ENCODE measurements around the gene IGF2R.
"Not testable (repeated sequence)": the region's sequence is repeated elsewhere in the genome, so short reads cannot be mapped to it uniquely, and the experiment has no call there.

DNA sequence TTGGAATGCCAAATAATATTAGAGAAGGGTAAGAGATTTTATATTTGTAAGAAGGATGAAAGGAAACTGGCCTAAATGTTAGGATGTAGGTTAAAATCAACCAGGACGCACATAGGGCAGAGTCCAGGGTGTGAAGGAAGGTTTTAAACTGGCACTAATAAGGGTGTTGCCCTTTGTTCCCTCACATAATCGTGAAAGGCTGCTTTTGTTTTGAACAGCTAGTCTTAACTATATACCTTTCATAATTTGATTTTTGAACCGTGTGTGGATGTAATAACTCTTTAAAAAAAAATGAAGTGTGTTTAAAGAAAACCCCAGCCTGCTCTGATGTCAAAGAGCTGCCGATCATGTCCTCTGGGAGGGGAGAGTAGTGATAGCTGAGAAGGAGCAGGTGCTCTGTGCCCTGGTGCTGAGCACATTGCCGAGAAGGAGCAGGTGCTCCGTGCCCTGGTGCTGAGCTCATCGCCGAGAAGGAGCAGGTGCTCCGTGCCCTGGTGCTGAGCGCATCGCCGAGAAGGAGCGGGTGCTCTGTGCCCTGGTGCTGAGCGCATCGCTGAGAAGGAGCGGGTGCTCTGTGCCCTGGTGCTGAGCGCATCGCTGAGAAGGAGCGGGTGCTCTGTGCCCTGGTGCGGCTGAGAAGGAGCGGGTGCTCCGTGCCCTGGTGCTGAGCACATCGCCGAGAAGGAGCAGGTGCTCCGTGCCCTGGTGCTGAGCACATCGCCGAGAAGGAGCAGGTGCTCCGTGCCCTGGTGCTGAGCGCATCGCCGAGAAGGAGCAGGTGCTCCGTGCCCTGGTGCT, 121.8 kb downstream of the IGF2R start:
- TF ChIP-seq MYC (IDR thresholded peaks at IDR 0.05; ENCODE audit: low read depth, low read length) = not testable (repeated sequence)
- TF ChIP-seq, protein P1, sequence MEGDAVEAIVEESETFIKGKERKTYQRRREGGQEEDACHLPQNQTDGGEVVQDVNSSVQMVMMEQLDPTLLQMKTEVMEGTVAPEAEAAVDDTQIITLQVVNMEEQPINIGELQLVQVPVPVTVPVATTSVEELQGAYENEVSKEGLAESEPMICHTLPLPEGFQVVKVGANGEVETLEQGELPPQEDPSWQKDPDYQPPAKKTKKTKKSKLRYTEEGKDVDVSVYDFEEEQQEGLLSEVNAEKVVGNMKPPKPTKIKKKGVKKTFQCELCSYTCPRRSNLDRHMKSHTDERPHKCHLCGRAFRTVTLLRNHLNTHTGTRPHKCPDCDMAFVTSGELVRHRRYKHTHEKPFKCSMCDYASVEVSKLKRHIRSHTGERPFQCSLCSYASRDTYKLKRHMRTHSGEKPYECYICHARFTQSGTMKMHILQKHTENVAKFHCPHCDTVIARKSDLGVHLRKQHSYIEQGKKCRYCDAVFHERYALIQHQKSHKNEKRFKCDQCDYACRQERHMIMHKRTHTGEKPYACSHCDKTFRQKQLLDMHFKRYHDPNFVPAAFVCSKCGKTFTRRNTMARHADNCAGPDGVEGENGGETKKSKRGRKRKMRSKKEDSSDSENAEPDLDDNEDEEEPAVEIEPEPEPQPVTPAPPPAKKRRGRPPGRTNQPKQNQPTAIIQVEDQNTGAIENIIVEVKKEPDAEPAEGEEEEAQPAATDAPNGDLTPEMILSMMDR (IDR thresholded peaks at IDR 0.05; ENCODE audit: low read depth, low read length) = not testable (repeated sequence)
